GM19468 (cell line): ENCODE data around the gene FAM13A.
"Not testable (repeated sequence)": the region's sequence is repeated elsewhere in the genome, so short reads cannot be mapped to it uniquely, and the experiment has no call there.

Experiments used
- ATAC-seq: cut with Tn5 transposase; IDR thresholded peaks from one replicate; pipeline ENCODE4 v1.9.1; 2021; ENCODE audit warnings: mild to moderate bottlenecking, moderate library complexity, moderate number of reproducible peaks; ENCODE audit not compliant: unreplicated experiment; ENCODE audit errors: extremely low read depth

The FAM13A gene

GRCh38 chr4:89001647-89002445 is 55.1 kb downstream of the FAM13A start:
- no peak for ATAC-seq

- no peak for ATAC-seq
These were observed 56.1 kb downstream of the FAM13A start for GRCh38 chr4:89000844-89001360.

GRCh38 chr4:89000382-89000781 is 56.6 kb downstream of the FAM13A start:
- no peak for ATAC-seq

- ATAC-seq, result no peak
These were observed 57.5 kb downstream of the FAM13A start for GRCh38 chr4:88999392-88999930.

- no peak for ATAC-seq
These were observed 58.1 kb downstream of the FAM13A start for GRCh38 chr4:88998891-88999290.

GRCh38 chr4:88998001-88998400 is 59.0 kb downstream of the FAM13A start:
- no peak for ATAC-seq

- ATAC-seq, result no peak
These were observed 61.1 kb downstream of the FAM13A start for GRCh38 chr4:88995874-88996273.

GRCh38 chr4:88995257-88995656 is 61.7 kb downstream of the FAM13A start:
- ATAC-seq, result not testable (repeated sequence)

- no peak for ATAC-seq
These were observed 63.7 kb downstream of the FAM13A start for GRCh38 chr4:88993246-88993645.

GRCh38 chr4:88991746-88992145 is 65.2 kb downstream of the FAM13A start:
- no peak for ATAC-seq

- no peak for ATAC-seq
These were observed 67.0 kb downstream of the FAM13A start for GRCh38 chr4:88989990-88990389.

GRCh38 chr4:88985088-88985773 is 71.8 kb downstream of the FAM13A start:
- ATAC-seq, result no peak

- no peak for ATAC-seq
These were observed 74.2 kb downstream of the FAM13A start for GRCh38 chr4:88982757-88983156.

GRCh38 chr4:88981993-88982392 is 75.0 kb downstream of the FAM13A start:
- peak; percentile 78 for ATAC-seq

- no peak for ATAC-seq
These were observed 75.4 kb downstream of the FAM13A start for GRCh38 chr4:88981556-88981955.

GRCh38 chr4:88979276-88979675 is 77.7 kb downstream of the FAM13A start:
- no peak for ATAC-seq

- no peak for ATAC-seq
These were observed 80.3 kb downstream of the FAM13A start for GRCh38 chr4:88976775-88977035.

GRCh38 chr4:88975958-88976774 is 80.8 kb downstream of the FAM13A start:
- ATAC-seq, result no peak

GRCh38 chr4:88971536-88971935 is 85.4 kb downstream of the FAM13A start:
- ATAC-seq, result no peak

GRCh38 chr4:88969746-88970145 is 87.2 kb downstream of the FAM13A start:
- ATAC-seq, result no peak

GRCh38 chr4:88969271-88969670 is 87.7 kb downstream of the FAM13A start:
- ATAC-seq, result no peak
